ENCODE measurements around the gene APBB3. TPM values are rescaled to one million over a fixed set of nuclear protein-coding genes. Genes with fewer than 3 reads are reported as not detected.
A peak's percentile ranks its signal among the peaks of the same experiment; 100 is the strongest.
"Not testable (repeated sequence)": the region's sequence is repeated elsewhere in the genome, so short reads cannot be mapped to it uniquely, and the experiment has no call there.

The APBB3 gene
- total RNA-seq, 6 donors from 2014 or later, result 14.1 to 127 (median 28.4) TPM

DNA sequence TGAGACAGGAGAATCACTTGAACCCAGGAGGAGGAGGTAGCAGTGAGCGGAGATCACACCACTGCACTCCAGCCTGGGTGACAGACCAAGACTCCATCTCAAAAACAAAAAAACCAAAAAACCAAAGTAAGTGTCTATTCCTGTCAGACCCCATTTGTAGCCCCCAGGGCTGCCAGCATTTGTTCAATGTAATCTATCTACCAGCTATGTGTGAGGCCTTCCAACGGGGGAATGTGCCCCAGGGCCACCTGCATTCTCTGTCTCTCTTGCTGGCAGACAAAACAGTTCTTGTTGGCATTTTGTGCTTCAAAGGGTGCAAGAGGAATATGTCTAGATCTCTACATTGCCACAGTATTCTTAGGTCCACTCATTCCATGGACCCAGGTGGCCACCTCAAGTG, 34.4 kb upstream of the APBB3 start:
- Histone ChIP-seq H3K4me3 (no peak overlapping the region), H3K36me3 (no peaks in the 10 kb centered on the region), H3K4me1 (peaks cover 19 to 35% (median 28%) of the 10 kb centered on the region in 4 donors), H3K27ac (no peak overlapping the region), H3K27me3 (no peaks in the 10 kb centered on the region), H3K9me3 (no peaks in the 10 kb centered on the region)
- no peak for ATAC-seq (ENCODE audit: low FRiP score in 2 of 2)
- DNase-seq, result no peak
- 63 to 64% methylated on average over 2 of the region's 2 CpGs for WGBS, 2 donors
- TF ChIP-seq, protein P1, sequence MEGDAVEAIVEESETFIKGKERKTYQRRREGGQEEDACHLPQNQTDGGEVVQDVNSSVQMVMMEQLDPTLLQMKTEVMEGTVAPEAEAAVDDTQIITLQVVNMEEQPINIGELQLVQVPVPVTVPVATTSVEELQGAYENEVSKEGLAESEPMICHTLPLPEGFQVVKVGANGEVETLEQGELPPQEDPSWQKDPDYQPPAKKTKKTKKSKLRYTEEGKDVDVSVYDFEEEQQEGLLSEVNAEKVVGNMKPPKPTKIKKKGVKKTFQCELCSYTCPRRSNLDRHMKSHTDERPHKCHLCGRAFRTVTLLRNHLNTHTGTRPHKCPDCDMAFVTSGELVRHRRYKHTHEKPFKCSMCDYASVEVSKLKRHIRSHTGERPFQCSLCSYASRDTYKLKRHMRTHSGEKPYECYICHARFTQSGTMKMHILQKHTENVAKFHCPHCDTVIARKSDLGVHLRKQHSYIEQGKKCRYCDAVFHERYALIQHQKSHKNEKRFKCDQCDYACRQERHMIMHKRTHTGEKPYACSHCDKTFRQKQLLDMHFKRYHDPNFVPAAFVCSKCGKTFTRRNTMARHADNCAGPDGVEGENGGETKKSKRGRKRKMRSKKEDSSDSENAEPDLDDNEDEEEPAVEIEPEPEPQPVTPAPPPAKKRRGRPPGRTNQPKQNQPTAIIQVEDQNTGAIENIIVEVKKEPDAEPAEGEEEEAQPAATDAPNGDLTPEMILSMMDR (IDR thresholded peaks at IDR 0.05), result no peak
- TF ChIP-seq POLR2A (IDR thresholded peaks at IDR 0.05) (no peak), EP300 (IDR thresholded peaks at IDR 0.05) (no peak), POLR2AphosphoS5 (IDR thresholded peaks at IDR 0.05) (no peak)

DNA sequence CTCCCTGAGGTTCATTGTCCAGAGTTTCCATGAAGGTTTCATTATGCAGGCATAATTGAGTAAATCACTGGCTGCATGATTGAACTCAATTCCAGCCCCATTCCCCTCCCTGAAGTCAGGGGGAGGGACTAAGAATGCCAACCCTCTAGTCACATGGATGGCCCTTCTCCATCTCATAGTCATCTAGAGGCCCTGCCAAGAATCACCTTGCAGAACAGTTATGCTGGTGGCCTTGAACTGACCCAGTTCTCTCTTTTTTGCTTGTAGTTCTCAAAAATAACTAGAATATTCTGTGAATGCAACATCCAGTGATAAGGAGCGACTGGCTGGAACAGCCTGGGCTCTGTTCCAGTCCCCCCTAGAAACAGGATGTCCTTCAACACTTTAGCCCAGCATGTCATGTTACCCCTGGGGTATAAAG, 31.9 kb upstream of the APBB3 start:
- H3K36me3 ChIP-seq, result no peaks in the 10 kb centered on the region
- H3K27ac ChIP-seq, result peak overlapping the region; percentile 44 to 79 (median 74)
- TF ChIP-seq POLR2AphosphoS5 (IDR thresholded peaks at IDR 0.05), result no peak
- TF ChIP-seq POLR2A (IDR thresholded peaks at IDR 0.05), result peak in 1 of 4 donors; percentile 26
- H3K9me3 ChIP-seq, result no peaks in the 10 kb centered on the region
- peaks cover 19 to 31% (median 22%) of the 10 kb centered on the region in 4 donors for H3K4me1 ChIP-seq
- WGBS, 2 donors, result 43 to 71% methylated on average over 1 of the region's 1 CpG
- DNase-seq, result no peak
- peak in 1 of 2 donors; percentile 41 for ATAC-seq (ENCODE audit: low FRiP score in 2 of 2)
- no peaks in the 10 kb centered on the region for H3K27me3 ChIP-seq
- H3K4me3 ChIP-seq, result no peak overlapping the region

GRCh38 chr5:140595538-140596300, 31.3 kb upstream of the APBB3 start:
- Histone ChIP-seq H3K9me3 (no peaks in the 10 kb centered on the region), H3K27me3 (no peaks in the 10 kb centered on the region), H3K4me3 (no peak overlapping the region), H3K27ac (peak overlapping the region; percentile 44 to 79 (median 74)), H3K4me1 (peaks cover 21 to 31% (median 23%) of the 10 kb centered on the region in 4 donors), H3K36me3 (no peaks in the 10 kb centered on the region)
- TF ChIP-seq POLR2A (IDR thresholded peaks at IDR 0.05) (peak in 1 of 4 donors; percentile 31), POLR2AphosphoS5 (IDR thresholded peaks at IDR 0.05) (peak in 1 of 2 donors; percentile 42), EP300 (IDR thresholded peaks at IDR 0.05) (no peak)
- TF ChIP-seq, protein P1 (IDR thresholded peaks at IDR 0.05), result no peak
- DNase-seq, result peak in 1 of 2 donors; percentile 80
- ATAC-seq (ENCODE audit: low FRiP score in 2 of 2), result peak in 1 of 2 donors; percentile 81
- 55 to 63% methylated on average over 5 of the region's 5 CpGs for WGBS, 2 donors

DNA sequence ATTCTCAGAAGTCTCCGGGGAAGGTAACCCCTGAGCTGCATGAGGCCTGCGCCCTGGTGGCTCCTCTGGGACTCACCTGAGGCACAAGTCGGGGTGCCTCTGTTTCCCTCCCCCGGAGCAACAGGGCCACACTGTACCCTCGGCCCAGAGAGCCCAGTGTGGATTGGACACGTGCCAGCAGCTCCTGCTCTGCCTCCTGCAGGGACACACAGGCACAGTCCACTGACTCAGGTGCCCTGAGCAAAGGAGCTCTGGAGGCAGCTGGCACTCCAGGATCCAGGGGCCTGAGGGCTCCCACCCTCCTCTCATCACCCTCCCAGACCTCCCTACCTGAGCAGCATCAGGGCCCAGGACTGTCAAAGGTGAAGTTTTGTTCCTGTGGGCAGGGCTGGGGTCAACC, 29.8 kb upstream of the APBB3 start:
- ATAC-seq (ENCODE audit: low FRiP score in 2 of 2) (no peak), DNase-seq (peak in 1 of 2 donors; percentile 44)
- Histone ChIP-seq H3K27me3 (no peaks in the 10 kb centered on the region), H3K9me3 (no peaks in the 10 kb centered on the region), H3K4me1 (peaks cover 25 to 39% (median 36%) of the 10 kb centered on the region in 4 donors), H3K27ac (peak overlapping the region in 3 of 4 donors; percentile 72 to 79 (median 76)), H3K36me3 (no peaks in the 10 kb centered on the region), H3K4me3 (no peak overlapping the region)
- TF ChIP-seq POLR2AphosphoS5 (IDR thresholded peaks at IDR 0.05) (no peak), POLR2A (IDR thresholded peaks at IDR 0.05) (no peak), EP300 (IDR thresholded peaks at IDR 0.05) (no peak)
- TF ChIP-seq, protein P1 (IDR thresholded peaks at IDR 0.05), result no peak
- 73 to 100% methylated on average over 5 of the region's 6 CpGs for WGBS, 2 donors

DNA sequence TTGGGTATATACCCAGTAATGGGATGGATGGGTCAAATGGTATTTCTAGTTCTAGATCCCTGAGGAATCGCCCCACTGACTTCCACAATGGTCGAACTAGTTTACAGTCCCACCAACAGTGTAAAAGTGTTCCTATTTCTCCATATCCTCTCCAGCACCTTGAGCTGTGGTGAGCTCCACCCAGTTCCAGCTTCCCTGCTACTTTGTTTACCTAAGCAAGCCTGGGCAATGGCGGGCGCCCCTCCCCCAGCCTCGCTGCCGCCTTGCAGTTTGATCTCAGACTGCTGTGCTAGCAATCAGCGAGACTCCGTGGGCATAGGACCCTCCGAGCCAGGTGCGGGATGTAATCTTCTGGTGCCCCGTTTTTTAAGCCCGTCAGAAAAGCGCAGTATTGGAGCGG, 28.7 kb upstream of the APBB3 start:
- H3K27ac ChIP-seq, result peak overlapping the region in 1 of 4 donors; percentile 21
- ATAC-seq (ENCODE audit: low FRiP score in 2 of 2); H3K9me3 ChIP-seq; H3K36me3 ChIP-seq; H3K4me3 ChIP-seq; DNase-seq; H3K27me3 ChIP-seq: not testable (repeated sequence)
- 37 to 39% methylated on average over 12 of the region's 14 CpGs for WGBS, 2 donors
- H3K4me1 ChIP-seq, result peaks cover 32 to 47% (median 42%) of the 10 kb centered on the region in 4 donors
